BJ (cell line): Measurements from ENCODE around the gene ADAM15. TPM values are rescaled to one million over a fixed set of nuclear protein-coding genes. Genes with fewer than 3 reads are reported as not detected.

Experiments
- CTCF ChIA-PET: fragments of 350-600 bp; formaldehyde crosslinking; extraction: SDS; loops from one replicate; lab custom pipeline; 2021; ENCODE audit warnings: antibody characterized with exemption, inconsistent platforms; lab: Yijun Ruan, JAX
- POLR2A ChIA-PET: fragments of 300-600 bp; sonication (Branson Sonifier 250); formaldehyde crosslinking; extraction: SDS; loops from one replicate; lab custom pipeline; 2021; ENCODE audit warnings: antibody characterized with exemption; lab: Charles Lee
- DNase-seq: peaks from one replicate; pipeline ENCODE4 v3.0.0-alpha.2; 2011; ENCODE audit warnings: low read depth
- H3K27me3 ChIP-seq: 2 replicates; pipeline ENCODE4 v1.6.0; 2011; ENCODE audit warnings: low read length; ENCODE audit not compliant: control insufficient read depth, insufficient read depth
- H3K36me3 ChIP-seq: 2 replicates; pipeline ENCODE4 v1.5.1; 2011; ENCODE audit warnings: low read length; ENCODE audit not compliant: control insufficient read depth, insufficient read depth
- H3K4me3 ChIP-seq: 2 replicates; pipeline ENCODE4 v1.5.1; 2011; ENCODE audit warnings: low read depth, mild to moderate bottlenecking, control low read depth, low read length
- CTCF ChIP-seq: IDR thresholded peaks from 2 replicates; pipeline ENCODE4 v1.5.1; 2011; ENCODE audit warnings: low read depth, mild to moderate bottlenecking, control low read depth, inconsistent platforms, low read length, moderate library complexity; ENCODE audit not compliant: insufficient read depth
- polyA plus RNA-seq: library from polyadenylated mRNA; depleted of rRNA; stranded (reverse); fragments of >200 nt; gene quantifications from 2 replicates; pipeline ENCODE4 v1.2.3, GENCODE V29; 2011

Gene ADAM15
- polyA plus RNA-seq, 1 experiment, result 88.8 TPM

GRCh38 chr1:155010211-155010918, 40.8 kb upstream of the ADAM15 start:
- Histone ChIP-seq H3K4me3 (no peak overlapping the region), H3K27me3 (no peaks in the 10 kb centered on the region), H3K36me3 (peaks cover 7% of the 10 kb centered on the region)
- no peak for DNase-seq
- CTCF ChIA-PET, result interaction anchor here (1.0 to 10.2 kb wide), 3 partner anchors 14 to 35 kb away, joined by 3 to 95 read pairs (median 3); partner anchors contain the start of gene LENEP
- POLR2A ChIA-PET, result no interaction called here
- TF ChIP-seq CTCF, result no peak

GRCh38 chr1:155011004-155011416, 40.1 kb upstream of the ADAM15 start:
- ChIA-PET CTCF (interaction anchor here (1.0 to 10.2 kb wide), 3 partner anchors 15 to 34 kb away, joined by 3 to 95 read pairs (median 3); partner anchors contain the start of gene LENEP), POLR2A (no interaction called here)
- Histone ChIP-seq H3K4me3 (no peak overlapping the region), H3K36me3 (peaks cover 11% of the 10 kb centered on the region), H3K27me3 (no peaks in the 10 kb centered on the region)
- no peak for TF ChIP-seq CTCF
- no peak for DNase-seq

- no peak overlapping the region for H3K4me3 ChIP-seq
- H3K27me3 ChIP-seq, result no peaks in the 10 kb centered on the region
- ChIA-PET POLR2A (no interaction called here), CTCF (interaction anchor here (1.1 to 10.2 kb wide), 3 partner anchors 15 to 49 kb away, joined by 3 to 95 read pairs (median 3); partner anchors contain the start of genes LENEP and PYGO2)
- no peak for DNase-seq
- no peak for TF ChIP-seq CTCF
- peaks cover 11% of the 10 kb centered on the region for H3K36me3 ChIP-seq
Measured at GRCh38 chr1:155011437-155012025, 39.6 kb upstream of the ADAM15 start.

- TF ChIP-seq CTCF, result no peak
- ChIA-PET CTCF (interaction anchor here (1.1 to 10.2 kb wide), 3 partner anchors 16 to 50 kb away, joined by 3 to 95 read pairs (median 3); partner anchors contain the start of genes LENEP and PYGO2), POLR2A (no interaction called here)
- no peak for DNase-seq
- no peaks in the 10 kb centered on the region for H3K27me3 ChIP-seq
- H3K36me3 ChIP-seq, result peaks cover 11% of the 10 kb centered on the region
- no peak overlapping the region for H3K4me3 ChIP-seq
Measured at GRCh38 chr1:155012026-155012546, 39.0 kb upstream of the ADAM15 start.
